Pancreas (tissue), 10 donors: ENCODE measurements around the gene GPC5. TPM values are rescaled to one million over a fixed set of nuclear protein-coding genes. Genes with fewer than 3 reads are reported as not detected.
"Not testable (repeated sequence)": the region's sequence is repeated elsewhere in the genome, so short reads cannot be mapped to it uniquely, and the experiment has no call there.

Source experiments
- ATAC-seq, 4 donors: fragments of 200-7000 bp; cut with Tn5 transposase; one replicate each; pipeline versions ENCODE4 v1.8.0 to v1.9.1; 2020; ENCODE audit warnings: mild to moderate bottlenecking in 4 of 4, moderate library complexity in 4 of 4
- DNase-seq, 6 donors: peaks; one replicate each; pipeline ENCODE4 v3.0.0-alpha.2; 2020
- FAIRE-seq: peaks from 2 replicates; lab custom pipeline; 2012; peaks lifted over from hg19 to GRCh38; lab: Jason Lieb, UNC
- H3K27ac ChIP-seq, 4 donors: fragments of 200-600 bp; sonication (generic); 1 replicate in 3 of 4; 2 replicates in 1 of 4; pipeline versions ENCODE4 v1.5.0 to v1.8.0; 2020
- H3K27me3 ChIP-seq, 4 donors: fragments of 200-600 bp; one replicate each; pipeline ENCODE4 v1.8.0; 2021
- H3K36me3 ChIP-seq, 3 donors: fragments of 200-600 bp; sonication (generic) in 1 of 3; one replicate each; pipeline versions ENCODE4 v1.5.0 to v1.8.0; 2020 to 2021
- H3K4me1 ChIP-seq, 3 donors: fragments of 200-600 bp; one replicate each; pipeline ENCODE4 v1.8.0; 2021
- H3K4me3 ChIP-seq, 4 donors: fragments of 200-600 bp; sonication (generic) in 2 of 4; one replicate each; pipeline versions ENCODE4 v1.5.0 to v1.8.0; 2020 to 2021
- H3K9me3 ChIP-seq, 4 donors: fragments of 200-600 bp; one replicate each; pipeline ENCODE4 v1.8.0; 2021
- WGBS, 2 donors: extraction: QIAGEN DNeasy Blood & Tissue Kit; methylation state at CpG; one replicate each; pipeline ENCODE4 v1.1.7; 2013; 5-methylcytosine and 5-hydroxymethylcytosine counted together
- intact Hi-C, 3 donors: fragments of 100-400 bp; cut with DNase I; formaldehyde crosslinking; loops; one replicate each; pipeline versions ENCODE4 v1.11.1 to v1.14.2; 2022
- polyA plus RNA-seq, 2 donors: library from polyadenylated mRNA; stranded (reverse); fragments of 200-250 nt; gene quantifications; one replicate each; pipeline ENCODE4 v1.2.3, GENCODE V29; 2013
- total RNA-seq, 6 donors: library from RNA; stranded (reverse); fragmentation: NEBNext Ultra II Directional in 4 of 6; extraction: Animal tissue kit (Norgen Biotek cat#: 25700) in 4 of 6; gene quantifications; one replicate each; pipeline versions ENCODE4 v1.2.1 to v1.2.4, GENCODE V29; 2021 to 2023
- TF ChIP-seq, protein P1 (sequence below), 4 donors: fragments of 200-600 bp; sonication (generic) in 3 of 4; IDR thresholded peaks; one replicate each; pipeline versions ENCODE4 v1.5.0 to v1.8.0; 2021; ENCODE audit warnings: antibody characterized with exemption in 4 of 4
- donor health status: healthy with polysubstance abuse.
- donor health status: DM: no; HTN: no; CAD: no; lungs with moderate emphysema.
- donor health status: DM: no; HTN: no; CAD: no.
- donor health status: control.
- donor health status: control.
- donor health status: Bipolar disorder and iron deficiency.
- donor health status: DM: yes; HTN: yes; CAD: no.
- donor health status: DM: no; HTN: no; CAD: no.
- donor health status: DM: no; HTN: no; CAD: no.
- donor health status: DM: yes; HTN: yes; CAD: no.

The GPC5 gene
- total and polyA plus RNA-seq, 8 donors, result 0.12 to 0.35 (median 0.35) TPM; not detected in 5

DNA sequence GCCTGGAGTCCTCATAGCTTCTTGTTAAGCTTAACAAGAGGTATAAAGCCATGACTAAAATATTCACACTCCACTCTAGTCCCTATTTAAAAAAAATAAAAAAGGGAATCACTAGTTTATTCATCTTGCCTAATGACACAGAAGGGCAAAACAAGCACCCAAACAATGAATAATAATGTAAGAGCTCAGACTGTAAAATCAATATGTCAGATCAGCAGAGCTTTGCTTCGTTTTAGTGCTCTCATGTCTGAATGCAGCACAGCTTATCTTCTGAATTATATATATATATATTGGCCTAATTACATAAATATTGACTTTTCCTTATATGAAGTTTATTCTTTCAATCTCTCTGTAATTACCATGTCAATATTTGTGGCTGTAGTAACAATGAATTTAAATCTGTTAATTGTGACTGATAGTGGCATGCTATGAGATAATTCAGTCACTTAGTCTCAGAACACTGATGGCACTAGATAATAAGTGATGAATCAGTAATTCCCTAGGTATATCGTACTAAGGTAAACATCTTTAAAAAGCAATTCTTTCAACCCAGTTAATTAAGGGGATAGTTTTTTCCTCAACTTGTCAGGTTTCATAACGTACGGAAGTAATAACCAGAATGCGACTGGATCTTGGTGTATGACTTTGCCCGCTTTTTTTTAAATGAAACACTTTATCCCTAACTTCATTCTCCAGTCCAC, 1466.3 kb downstream of the GPC5 start:
- H3K36me3 ChIP-seq, result no peaks in the 10 kb centered on the region
- no peak overlapping the region for H3K4me3 ChIP-seq
- H3K27ac ChIP-seq, result no peak overlapping the region
- FAIRE-seq (no peak), DNase-seq (no peak), ATAC-seq (no peak)
- 67 to 68% methylated on average over 6 of the region's 6 CpGs for WGBS, 2 donors
- no peaks in the 10 kb centered on the region for H3K9me3 ChIP-seq
- TF ChIP-seq, protein P1, sequence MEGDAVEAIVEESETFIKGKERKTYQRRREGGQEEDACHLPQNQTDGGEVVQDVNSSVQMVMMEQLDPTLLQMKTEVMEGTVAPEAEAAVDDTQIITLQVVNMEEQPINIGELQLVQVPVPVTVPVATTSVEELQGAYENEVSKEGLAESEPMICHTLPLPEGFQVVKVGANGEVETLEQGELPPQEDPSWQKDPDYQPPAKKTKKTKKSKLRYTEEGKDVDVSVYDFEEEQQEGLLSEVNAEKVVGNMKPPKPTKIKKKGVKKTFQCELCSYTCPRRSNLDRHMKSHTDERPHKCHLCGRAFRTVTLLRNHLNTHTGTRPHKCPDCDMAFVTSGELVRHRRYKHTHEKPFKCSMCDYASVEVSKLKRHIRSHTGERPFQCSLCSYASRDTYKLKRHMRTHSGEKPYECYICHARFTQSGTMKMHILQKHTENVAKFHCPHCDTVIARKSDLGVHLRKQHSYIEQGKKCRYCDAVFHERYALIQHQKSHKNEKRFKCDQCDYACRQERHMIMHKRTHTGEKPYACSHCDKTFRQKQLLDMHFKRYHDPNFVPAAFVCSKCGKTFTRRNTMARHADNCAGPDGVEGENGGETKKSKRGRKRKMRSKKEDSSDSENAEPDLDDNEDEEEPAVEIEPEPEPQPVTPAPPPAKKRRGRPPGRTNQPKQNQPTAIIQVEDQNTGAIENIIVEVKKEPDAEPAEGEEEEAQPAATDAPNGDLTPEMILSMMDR (IDR thresholded peaks at IDR 0.05), result no peak
- intact Hi-C loops, result no loop called here
- H3K27me3 ChIP-seq, result no peaks in the 10 kb centered on the region
- no peaks in the 10 kb centered on the region for H3K4me1 ChIP-seq

DNA sequence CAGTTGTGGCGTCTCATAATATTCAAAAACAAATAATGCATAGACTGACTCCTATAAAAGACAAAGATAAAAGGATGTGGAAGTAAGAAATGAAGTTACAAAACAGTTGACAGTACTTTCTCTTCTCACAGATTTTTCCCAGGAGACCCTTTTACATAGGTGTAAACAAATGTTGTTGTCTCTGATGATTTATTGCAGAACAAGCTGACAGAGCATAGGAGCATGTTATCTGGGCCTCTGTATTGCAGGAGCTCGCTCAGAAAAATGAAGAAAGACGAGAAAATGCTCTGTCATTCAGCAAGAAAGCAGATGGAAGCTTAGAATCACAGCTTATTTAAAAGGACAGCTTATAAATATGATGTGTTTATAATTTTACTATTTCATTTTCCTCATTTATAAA, 1474.6 kb downstream of the GPC5 start:
- WGBS, 2 donors, result 78 to 85% methylated on average over 3 of the region's 3 CpGs
- TF ChIP-seq, protein P1 (IDR thresholded peaks at IDR 0.05), result no peak
- Histone ChIP-seq H3K4me1 (no peaks in the 10 kb centered on the region), H3K36me3 (no peaks in the 10 kb centered on the region), H3K9me3 (no peaks in the 10 kb centered on the region), H3K27me3 (no peaks in the 10 kb centered on the region), H3K27ac (no peak overlapping the region), H3K4me3 (no peak overlapping the region)
- ATAC-seq (no peak), FAIRE-seq (no peak), DNase-seq (no peak)
- intact Hi-C loops, result no loop called here

DNA sequence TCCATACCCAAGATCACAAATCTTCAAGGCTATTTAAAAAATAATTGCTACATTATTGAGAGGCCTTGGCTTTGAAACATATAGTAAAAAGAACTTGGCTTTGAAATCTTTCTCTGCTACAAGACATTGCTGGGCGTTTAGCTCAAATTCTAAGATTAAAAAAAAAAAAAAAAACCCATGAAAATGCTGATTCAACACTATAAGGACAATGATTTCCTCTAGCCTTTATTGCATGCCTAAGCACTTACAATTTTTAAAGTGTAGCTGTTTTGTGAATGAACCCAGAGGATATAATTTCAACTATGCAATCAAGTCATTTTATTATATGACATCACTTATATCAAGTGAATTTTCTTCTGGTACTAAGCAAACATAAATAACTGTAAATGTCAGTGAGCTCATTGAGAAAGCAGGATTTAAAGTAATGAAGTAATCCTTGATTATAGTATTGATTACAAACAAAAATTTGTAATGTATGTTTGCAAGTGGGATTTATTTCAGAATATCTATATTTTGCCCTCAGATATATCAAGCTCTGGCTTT, 1488.2 kb downstream of the GPC5 start:
- ATAC-seq (no peak), FAIRE-seq (no peak), DNase-seq (no peak)
- H3K9me3 ChIP-seq, result no peaks in the 10 kb centered on the region
- H3K4me3 ChIP-seq, result no peak overlapping the region
- H3K36me3 ChIP-seq, result no peaks in the 10 kb centered on the region
- 55 to 85% methylated on average over 1 of the region's 1 CpG for WGBS, 2 donors
- H3K4me1 ChIP-seq, result no peaks in the 10 kb centered on the region
- intact Hi-C loops, result no loop called here
- TF ChIP-seq, protein P1 (IDR thresholded peaks at IDR 0.05), result no peak
- no peak overlapping the region for H3K27ac ChIP-seq
- no peaks in the 10 kb centered on the region for H3K27me3 ChIP-seq

DNA sequence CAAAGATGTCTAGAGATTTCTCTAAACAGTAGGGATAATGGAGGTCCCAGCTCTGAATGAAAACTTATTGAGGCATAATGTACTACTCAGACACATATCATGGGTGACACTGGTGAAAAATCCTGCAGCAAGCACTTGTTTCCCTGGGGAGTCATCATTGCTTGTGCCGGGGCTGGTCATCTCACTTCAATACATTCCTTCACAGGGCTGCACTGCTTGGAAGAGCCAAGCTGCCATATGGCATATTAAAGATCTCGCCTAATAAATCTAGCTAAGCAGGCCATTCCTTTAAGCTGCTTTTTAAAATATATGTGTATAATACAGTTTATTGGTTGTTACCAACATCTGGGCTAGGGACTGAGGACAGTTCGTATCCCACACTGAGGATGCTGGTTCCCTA, 1496.0 kb downstream of the GPC5 start:
- intact Hi-C loops, result no loop called here
- TF ChIP-seq, protein P1 (IDR thresholded peaks at IDR 0.05), result no peak
- no peaks in the 10 kb centered on the region for H3K4me1 ChIP-seq
- H3K27ac ChIP-seq, result no peak overlapping the region
- H3K27me3 ChIP-seq, result no peaks in the 10 kb centered on the region
- ATAC-seq (no peak), FAIRE-seq (no peak), DNase-seq (no peak)
- no peaks in the 10 kb centered on the region for H3K36me3 ChIP-seq
- H3K9me3 ChIP-seq, result no peaks in the 10 kb centered on the region
- H3K4me3 ChIP-seq, result no peak overlapping the region
- WGBS, 2 donors, result 76 to 86% methylated on average over 3 of the region's 3 CpGs

DNA sequence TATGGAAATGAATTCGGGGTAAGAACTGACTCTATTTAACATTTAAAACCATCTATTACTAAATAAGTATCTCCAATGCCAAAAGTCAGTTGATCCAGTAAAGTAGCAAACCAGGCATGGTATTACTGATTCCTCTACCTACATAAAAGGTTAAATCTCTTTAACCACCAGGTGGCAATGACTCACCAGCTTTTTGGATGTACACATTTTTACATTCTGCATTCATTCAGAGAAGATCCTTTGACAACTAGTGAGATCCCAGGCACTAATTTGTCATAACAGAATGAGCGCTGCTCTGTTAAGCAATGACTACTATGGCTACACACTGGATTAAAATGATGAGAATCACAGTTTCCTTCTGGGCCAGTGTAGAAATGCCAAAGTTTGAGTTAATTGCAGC, 1498.4 kb downstream of the GPC5 start:
- WGBS, 2 donors, result 39 to 50% methylated on average over 2 of the region's 2 CpGs
- Histone ChIP-seq H3K27ac (no peak overlapping the region), H3K27me3 (no peaks in the 10 kb centered on the region), H3K4me3 (no peak overlapping the region), H3K4me1 (no peaks in the 10 kb centered on the region), H3K36me3 (no peaks in the 10 kb centered on the region), H3K9me3 (no peaks in the 10 kb centered on the region)
- FAIRE-seq (no peak), DNase-seq (no peak), ATAC-seq (no peak)
- intact Hi-C loops, result no loop called here
- TF ChIP-seq, protein P1 (IDR thresholded peaks at IDR 0.05), result peak in 1 of 4 donors; percentile 8

DNA sequence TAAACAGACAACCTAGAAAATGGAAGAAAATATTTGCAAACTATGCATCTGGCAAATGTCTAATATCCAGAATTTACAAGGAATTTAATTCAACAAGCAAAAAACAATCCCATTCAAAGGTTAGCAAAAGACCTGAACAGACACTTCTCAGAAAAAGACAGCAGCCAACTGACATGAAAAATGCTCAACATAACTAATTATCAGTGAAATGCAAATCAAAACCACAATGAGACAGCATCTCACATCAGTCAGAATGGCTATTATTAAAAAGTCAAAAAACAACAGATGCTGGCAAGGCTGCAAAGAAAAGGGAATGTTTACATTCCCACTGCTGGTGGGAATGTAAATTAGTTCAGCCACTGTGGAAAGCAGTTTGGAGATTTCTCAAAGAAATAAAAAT, 1500.5 kb downstream of the GPC5 start:
- H3K36me3 ChIP-seq, intact Hi-C loops, H3K4me1 ChIP-seq, H3K4me3 ChIP-seq, H3K27ac ChIP-seq, DNase-seq, FAIRE-seq, H3K27me3 ChIP-seq, ATAC-seq, H3K9me3 ChIP-seq: not testable (repeated sequence)
